HG02870 (cell line): ENCODE data around the gene RPL35A.
"Not testable (repeated sequence)": the region's sequence is repeated elsewhere in the genome, so short reads cannot be mapped to it uniquely, and the experiment has no call there.

Experiments used
- ATAC-seq: cut with Tn5 transposase; IDR thresholded peaks from one replicate; pipeline ENCODE4 v1.9.1; 2021; ENCODE audit warnings: mild to moderate bottlenecking, moderate library complexity; ENCODE audit not compliant: unreplicated experiment

The RPL35A gene

GRCh38 chr3:197949778-197950676 lies at the start of gene RPL35A:
TSS of gene RPL35A (plus strand) at chr3:197950190. CDS start at chr3:197950968, 778 bp downstream.
- ATAC-seq: peak; percentile 90

GRCh38 chr3:197901626-197902025 lies 48.4 kb upstream of the RPL35A start:
- no peak for ATAC-seq

GRCh38 chr3:197906023-197906849 lies 43.8 kb upstream of the RPL35A start:
- ATAC-seq: peak; percentile 92

GRCh38 chr3:197906850-197907187 lies 43.2 kb upstream of the RPL35A start:
- ATAC-seq: no peak

- ATAC-seq: no peak
Observed at GRCh38 chr3:197907196-197907595, 42.8 kb upstream of the RPL35A start.

GRCh38 chr3:197908550-197908949 lies 41.4 kb upstream of the RPL35A start:
- not testable (repeated sequence) for ATAC-seq

GRCh38 chr3:197908957-197909701 lies 40.9 kb upstream of the RPL35A start:
- ATAC-seq: no peak

- no peak for ATAC-seq
Observed at GRCh38 chr3:197912741-197913476, 37.1 kb upstream of the RPL35A start.

GRCh38 chr3:197913641-197914380 lies 36.2 kb upstream of the RPL35A start:
- no peak for ATAC-seq

- ATAC-seq: not testable (repeated sequence)
Observed at GRCh38 chr3:197921429-197922275, 28.3 kb upstream of the RPL35A start.

- ATAC-seq: no peak
Observed at GRCh38 chr3:197926418-197926817, 23.6 kb upstream of the RPL35A start.

- not testable (repeated sequence) for ATAC-seq
Observed at GRCh38 chr3:197927578-197927977, 22.4 kb upstream of the RPL35A start.

- ATAC-seq: no peak
Observed at GRCh38 chr3:197936819-197937384, 13.1 kb upstream of the RPL35A start.

- no peak for ATAC-seq
Observed at GRCh38 chr3:197940745-197941384, 9.1 kb upstream of the RPL35A start.

GRCh38 chr3:197942956-197943556 lies 6.9 kb upstream of the RPL35A start:
- ATAC-seq: no peak

- no peak for ATAC-seq
Observed at GRCh38 chr3:197949191-197949777, 706 bp upstream of the RPL35A start.

- ATAC-seq: no peak
Observed at GRCh38 chr3:197950677-197951061, 679 bp downstream of the RPL35A start.
